OCI-LY1 (cell line): ENCODE results near the gene SPOCK1.

ENCODE experiments used
- H2AFZ ChIP-seq: fragments of 200-600 bp; sonication (generic), shearing (Covaris generic); 2 replicates; pipeline ENCODE4 v1.6.0; 2014; ENCODE audit warnings: antibody characterized with exemption, mild to moderate bottlenecking, low read length
- H3F3A ChIP-seq: fragments of 200-600 bp; sonication (generic), shearing (Covaris generic); 2 replicates; pipeline ENCODE4 v1.6.0; 2014; ENCODE audit warnings: mild to moderate bottlenecking, antibody characterized with exemption, low read length, moderate library complexity; ENCODE audit not compliant: insufficient read depth
- H3K27ac ChIP-seq: fragments of 200-600 bp; sonication (generic); 2 replicates; pipeline ENCODE4 v1.5.1; 2014; ENCODE audit warnings: low read length, mixed run types, mild to moderate bottlenecking, low read depth; ENCODE audit not compliant: poor library complexity, severe bottlenecking
- H3K27me3 ChIP-seq: fragments of 200-600 bp; sonication (generic); 2 replicates; pipeline ENCODE4 v1.6.0; 2014; ENCODE audit warnings: antibody characterized with exemption, mild to moderate bottlenecking, low read length, moderate library complexity; ENCODE audit not compliant: insufficient read depth
- H3K36me3 ChIP-seq: fragments of 200-600 bp; sonication (generic); 2 replicates; pipeline ENCODE4 v1.6.1; 2014; ENCODE audit warnings: mild to moderate bottlenecking, antibody characterized with exemption, low read length, moderate library complexity, mixed read lengths; ENCODE audit not compliant: insufficient read depth
- H3K4me1 ChIP-seq: fragments of 200-600 bp; sonication (generic); 2 replicates; pipeline ENCODE4 v1.5.1; 2014; ENCODE audit warnings: mild to moderate bottlenecking, low read length, moderate library complexity; ENCODE audit not compliant: insufficient read depth, severe bottlenecking
- H3K4me2 ChIP-seq: fragments of 200-600 bp; sonication (generic), shearing (Covaris generic); 2 replicates; pipeline ENCODE4 v1.6.1; 2014; ENCODE audit warnings: low read length
- H3K4me3 ChIP-seq: fragments of 200-600 bp; sonication (generic); 2 replicates; pipeline ENCODE4 v1.5.1; 2014; ENCODE audit warnings: low read length, low read depth, mild to moderate bottlenecking, mixed read lengths; ENCODE audit not compliant: poor library complexity, severe bottlenecking
- H3K79me2 ChIP-seq: fragments of 200-600 bp; shearing (Covaris generic); 2 replicates; pipeline ENCODE4 v1.6.1; 2016; ENCODE audit warnings: mixed run types, low read length, mixed read lengths; ENCODE audit not compliant: insufficient read depth
- H3K9ac ChIP-seq: fragments of 200-600 bp; sonication (generic), shearing (Covaris generic); 2 replicates; pipeline ENCODE4 v1.6.1; 2014; ENCODE audit warnings: mild to moderate bottlenecking, low read length, mixed read lengths
- H3K9me2 ChIP-seq: fragments of 200-600 bp; sonication (generic), shearing (Covaris generic); 2 replicates; pipeline ENCODE4 v1.6.1; 2014; ENCODE audit warnings: low read depth, mild to moderate bottlenecking, low read length, mixed read lengths
- H3K9me3 ChIP-seq: fragments of 200-600 bp; shearing (Covaris generic); 2 replicates; pipeline ENCODE4 v1.6.1; 2014; ENCODE audit warnings: low read length, mixed read lengths
- H4K20me1 ChIP-seq: fragments of 200-600 bp; sonication (generic), shearing (Covaris generic); 2 replicates; pipeline ENCODE4 v1.6.0; 2016; ENCODE audit warnings: mild to moderate bottlenecking, low read length; ENCODE audit not compliant: insufficient read depth
- EZH2 ChIP-seq: fragments of 200-600 bp; sonication (generic), shearing (Covaris generic); IDR thresholded peaks from 2 replicates; pipeline ENCODE4 v1.8.0; 2017; ENCODE audit warnings: borderline replicate concordance, mixed run types, mild to moderate bottlenecking, antibody characterized with exemption, low read length, moderate library complexity, mixed read lengths
- TF ChIP-seq, protein P1 (sequence below): fragments of 200-600 bp; sonication (generic), shearing (Covaris generic); IDR thresholded peaks from 2 replicates; pipeline ENCODE4 v1.5.1; 2017; ENCODE audit warnings: mild to moderate bottlenecking, antibody characterized with exemption, low read length, moderate library complexity, mixed read lengths

The SPOCK1 gene

GRCh38 chr5:137389042-137389441, 110.1 kb downstream of the SPOCK1 start:
- no peaks in the 10 kb centered on the region for H3K79me2 ChIP-seq
- H3F3A ChIP-seq: no peaks in the 10 kb centered on the region
- no peaks in the 10 kb centered on the region for H3K27me3 ChIP-seq
- H3K36me3 ChIP-seq: no peaks in the 10 kb centered on the region
- no peak overlapping the region for H3K4me2 ChIP-seq
- no peak for TF ChIP-seq EZH2
- TF ChIP-seq, protein P1, sequence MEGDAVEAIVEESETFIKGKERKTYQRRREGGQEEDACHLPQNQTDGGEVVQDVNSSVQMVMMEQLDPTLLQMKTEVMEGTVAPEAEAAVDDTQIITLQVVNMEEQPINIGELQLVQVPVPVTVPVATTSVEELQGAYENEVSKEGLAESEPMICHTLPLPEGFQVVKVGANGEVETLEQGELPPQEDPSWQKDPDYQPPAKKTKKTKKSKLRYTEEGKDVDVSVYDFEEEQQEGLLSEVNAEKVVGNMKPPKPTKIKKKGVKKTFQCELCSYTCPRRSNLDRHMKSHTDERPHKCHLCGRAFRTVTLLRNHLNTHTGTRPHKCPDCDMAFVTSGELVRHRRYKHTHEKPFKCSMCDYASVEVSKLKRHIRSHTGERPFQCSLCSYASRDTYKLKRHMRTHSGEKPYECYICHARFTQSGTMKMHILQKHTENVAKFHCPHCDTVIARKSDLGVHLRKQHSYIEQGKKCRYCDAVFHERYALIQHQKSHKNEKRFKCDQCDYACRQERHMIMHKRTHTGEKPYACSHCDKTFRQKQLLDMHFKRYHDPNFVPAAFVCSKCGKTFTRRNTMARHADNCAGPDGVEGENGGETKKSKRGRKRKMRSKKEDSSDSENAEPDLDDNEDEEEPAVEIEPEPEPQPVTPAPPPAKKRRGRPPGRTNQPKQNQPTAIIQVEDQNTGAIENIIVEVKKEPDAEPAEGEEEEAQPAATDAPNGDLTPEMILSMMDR: no peak
- H3K9ac ChIP-seq: no peak overlapping the region
- no peaks in the 10 kb centered on the region for H4K20me1 ChIP-seq
- H2AFZ ChIP-seq: no peak overlapping the region
- H3K4me1 ChIP-seq: no peaks in the 10 kb centered on the region
- no peak overlapping the region for H3K4me3 ChIP-seq
- H3K27ac ChIP-seq: no peak overlapping the region
- no peaks in the 10 kb centered on the region for H3K9me2 ChIP-seq
- no peaks in the 10 kb centered on the region for H3K9me3 ChIP-seq

DNA sequence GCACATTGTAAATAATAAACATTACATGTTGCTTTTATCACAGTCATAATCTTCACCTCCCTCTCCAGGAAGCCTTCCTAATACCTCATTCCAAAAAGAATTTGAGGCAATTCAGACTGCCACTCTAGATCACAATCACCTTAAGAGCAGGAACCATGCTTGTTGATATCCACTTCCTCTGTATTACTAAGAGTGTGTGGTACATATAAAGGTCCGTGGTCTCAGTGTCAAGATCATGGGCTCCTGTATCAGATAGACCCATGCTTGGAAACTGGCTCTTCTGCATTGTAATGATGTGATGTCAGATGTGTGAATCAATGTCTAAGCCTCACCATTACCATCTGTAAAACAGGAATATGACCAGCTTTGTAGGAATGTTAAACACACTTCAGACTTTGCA, 114.1 kb downstream of the SPOCK1 start:
- no peaks in the 10 kb centered on the region for H4K20me1 ChIP-seq
- no peak overlapping the region for H2AFZ ChIP-seq
- no peak for TF ChIP-seq EZH2
- TF ChIP-seq, protein P1: no peak

GRCh38 chr5:137383909-137384308, 115.2 kb downstream of the SPOCK1 start:
- Histone ChIP-seq H3K9me3 (no peaks in the 10 kb centered on the region), H3K4me1 (no peaks in the 10 kb centered on the region), H2AFZ (no peak overlapping the region), H3K9ac (no peak overlapping the region), H3K4me2 (no peak overlapping the region), H3K4me3 (no peak overlapping the region), H3K36me3 (no peaks in the 10 kb centered on the region), H3F3A (no peaks in the 10 kb centered on the region), H3K9me2 (no peaks in the 10 kb centered on the region), H3K79me2 (no peaks in the 10 kb centered on the region), H4K20me1 (no peaks in the 10 kb centered on the region), H3K27ac (no peak overlapping the region), H3K27me3 (no peaks in the 10 kb centered on the region)
- TF ChIP-seq, protein P1: no peak

More for the DNA sequence above, 114.1 kb downstream of the SPOCK1 start:
- Histone ChIP-seq H3K4me1 (no peaks in the 10 kb centered on the region), H3K9ac (no peak overlapping the region), H3K27me3 (no peaks in the 10 kb centered on the region), H3F3A (no peaks in the 10 kb centered on the region), H3K9me2 (no peaks in the 10 kb centered on the region), H3K4me2 (no peak overlapping the region), H3K4me3 (no peak overlapping the region), H3K9me3 (no peaks in the 10 kb centered on the region), H3K27ac (no peak overlapping the region), H3K36me3 (no peaks in the 10 kb centered on the region), H3K79me2 (no peaks in the 10 kb centered on the region)
